ENCODE data around the gene BNIPL.

The BNIPL gene

GRCh38 chr1:151036356-151036755 is at the start of gene BNIPL:
BNIPL (plus strand) TSS chr1:151036586; CDS start chr1:151036726, 140 bp downstream.
- H3K4me3 ChIP-seq (replicated peaks; ENCODE audit: low read depth, low read length): no peak within 1 kb of the TSS
- DNase-seq (ENCODE audit: low read depth): no peak
- no peak for TF ChIP-seq CTCF (IDR thresholded peaks at IDR 0.05; ENCODE audit: low read length, missing control alignments)

- H3K4me3 ChIP-seq (replicated peaks; ENCODE audit: low read depth, low read length): no peak overlapping the region
- DNase-seq (ENCODE audit: low read depth): no peak
- no peak for TF ChIP-seq CTCF (IDR thresholded peaks at IDR 0.05; ENCODE audit: low read length, missing control alignments)
Observed at GRCh38 chr1:150987924-150988323, 48.5 kb upstream of the BNIPL start.

GRCh38 chr1:150992626-150993025 is 43.8 kb upstream of the BNIPL start:
- no peak for TF ChIP-seq CTCF (IDR thresholded peaks at IDR 0.05; ENCODE audit: low read length, missing control alignments)
- DNase-seq (ENCODE audit: low read depth): no peak
- no peak overlapping the region for H3K4me3 ChIP-seq (replicated peaks; ENCODE audit: low read depth, low read length)

- no peak overlapping the region for H3K4me3 ChIP-seq (replicated peaks; ENCODE audit: low read depth, low read length)
- no peak for DNase-seq (ENCODE audit: low read depth)
- TF ChIP-seq CTCF (IDR thresholded peaks at IDR 0.05; ENCODE audit: low read length, missing control alignments): no peak
Observed at GRCh38 chr1:150994248-150994647, 42.1 kb upstream of the BNIPL start.

- TF ChIP-seq CTCF (IDR thresholded peaks at IDR 0.05; ENCODE audit: low read length, missing control alignments): no peak
Observed at GRCh38 chr1:150995460-150995859, 40.9 kb upstream of the BNIPL start.

GRCh38 chr1:150995896-150996295 is 40.5 kb upstream of the BNIPL start:
- DNase-seq (ENCODE audit: low read depth): peak; percentile 56
- peak; percentile 59 for TF ChIP-seq CTCF (IDR thresholded peaks at IDR 0.05; ENCODE audit: low read length, missing control alignments)
- no peak overlapping the region for H3K4me3 ChIP-seq (replicated peaks; ENCODE audit: low read depth, low read length)

More at GRCh38 chr1:150995460-150995859, 40.9 kb upstream of the BNIPL start:
- H3K4me3 ChIP-seq (replicated peaks; ENCODE audit: low read depth, low read length): no peak overlapping the region
- DNase-seq (ENCODE audit: low read depth): no peak

GRCh38 chr1:150997126-150997872 is 39.1 kb upstream of the BNIPL start:
- no peak for DNase-seq (ENCODE audit: low read depth)
- no peak overlapping the region for H3K4me3 ChIP-seq (replicated peaks; ENCODE audit: low read depth, low read length)
- TF ChIP-seq CTCF (IDR thresholded peaks at IDR 0.05; ENCODE audit: low read length, missing control alignments): no peak

Data from fibroblast of pulmonary artery (primary cell).